DMS53 treated with DMSO at 0.1 percent for 48 hours (cell line): Measurements from ENCODE around the gene UBAP2.
A peak's percentile ranks its signal among the peaks of the same experiment; 100 is the strongest.

Experiments
- DNase-seq: peaks from one replicate; lab custom pipeline; 2025; ENCODE audit not compliant: unreplicated experiment; lab: John Stamatoyannopoulos, UW

UBAP2 gene

GRCh38 chr9:34048727-34049629 is at the start of gene UBAP2:
Gene UBAP2, minus strand, starts transcription at chr9:34048887. Its CDS starts 31,739 bp downstream, at chr9:34017148.
- DNase-seq: peak; percentile 87

GRCh38 chr9:34098307-34098706 is 49.6 kb upstream of the UBAP2 start:
- no peak for DNase-seq

- no peak for DNase-seq
Measured at GRCh38 chr9:34097865-34098264, 49.2 kb upstream of the UBAP2 start.

- no peak for DNase-seq
Measured at GRCh38 chr9:34096751-34097150, 48.1 kb upstream of the UBAP2 start.

- no peak for DNase-seq
Measured at GRCh38 chr9:34093578-34093977, 44.9 kb upstream of the UBAP2 start.

- no peak for DNase-seq
Measured at GRCh38 chr9:34089311-34089710, 40.6 kb upstream of the UBAP2 start.

- DNase-seq: no peak
Measured at GRCh38 chr9:34087370-34087769, 38.7 kb upstream of the UBAP2 start.

GRCh38 chr9:34086864-34087263 is 38.2 kb upstream of the UBAP2 start:
- no peak for DNase-seq

- DNase-seq: no peak
Measured at GRCh38 chr9:34085581-34086500, 37.2 kb upstream of the UBAP2 start.

GRCh38 chr9:34084562-34084961 is 35.9 kb upstream of the UBAP2 start:
- no peak for DNase-seq

GRCh38 chr9:34079181-34079580 is 30.5 kb upstream of the UBAP2 start:
- peak; percentile 65 for DNase-seq

GRCh38 chr9:34072868-34073590 is 24.3 kb upstream of the UBAP2 start:
- peak; percentile 89 for DNase-seq

GRCh38 chr9:34072410-34072809 is 23.7 kb upstream of the UBAP2 start:
- DNase-seq: peak; percentile 45

- DNase-seq: no peak
Measured at GRCh38 chr9:34070606-34071324, 22.1 kb upstream of the UBAP2 start.

- no peak for DNase-seq
Measured at GRCh38 chr9:34069831-34070230, 21.1 kb upstream of the UBAP2 start.

- DNase-seq: no peak
Measured at GRCh38 chr9:34065541-34065940, 16.9 kb upstream of the UBAP2 start.

- DNase-seq: no peak
Measured at GRCh38 chr9:34059954-34060353, 11.3 kb upstream of the UBAP2 start.

- DNase-seq: no peak
Measured at GRCh38 chr9:34059281-34059680, 10.6 kb upstream of the UBAP2 start.

- DNase-seq: no peak
Measured at GRCh38 chr9:34049630-34050384, 1.1 kb upstream of the UBAP2 start.
